Inflammatory macrophage treated with lipopolysaccharide for 1 hour (primary cell): Measurements from ENCODE around the gene EBI3.
"Not testable (repeated sequence)": the region's sequence is repeated elsewhere in the genome, so short reads cannot be mapped to it uniquely, and the experiment has no call there.

Experiments used
- DNase-seq, 2 donors: peaks; one replicate each; pipeline ENCODE4 v3.0.0-alpha.2; 2020 to 2022

EBI3 gene

DNA sequence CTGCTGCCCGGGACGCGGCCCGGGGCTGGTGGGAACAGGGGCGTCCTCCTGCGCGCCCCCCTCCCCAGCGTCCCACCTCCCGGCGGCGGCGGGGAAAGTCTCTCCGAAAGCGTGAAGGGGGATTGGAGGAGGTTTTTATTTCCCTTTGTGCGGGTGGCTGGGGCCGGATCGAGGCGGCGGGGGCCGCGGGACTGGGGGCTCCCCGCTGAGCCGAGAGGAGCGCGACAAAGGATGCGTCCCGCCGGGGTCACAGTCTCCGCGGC, 49.9 kb downstream of the EBI3 start:
- DNase-seq, result no peak

DNA sequence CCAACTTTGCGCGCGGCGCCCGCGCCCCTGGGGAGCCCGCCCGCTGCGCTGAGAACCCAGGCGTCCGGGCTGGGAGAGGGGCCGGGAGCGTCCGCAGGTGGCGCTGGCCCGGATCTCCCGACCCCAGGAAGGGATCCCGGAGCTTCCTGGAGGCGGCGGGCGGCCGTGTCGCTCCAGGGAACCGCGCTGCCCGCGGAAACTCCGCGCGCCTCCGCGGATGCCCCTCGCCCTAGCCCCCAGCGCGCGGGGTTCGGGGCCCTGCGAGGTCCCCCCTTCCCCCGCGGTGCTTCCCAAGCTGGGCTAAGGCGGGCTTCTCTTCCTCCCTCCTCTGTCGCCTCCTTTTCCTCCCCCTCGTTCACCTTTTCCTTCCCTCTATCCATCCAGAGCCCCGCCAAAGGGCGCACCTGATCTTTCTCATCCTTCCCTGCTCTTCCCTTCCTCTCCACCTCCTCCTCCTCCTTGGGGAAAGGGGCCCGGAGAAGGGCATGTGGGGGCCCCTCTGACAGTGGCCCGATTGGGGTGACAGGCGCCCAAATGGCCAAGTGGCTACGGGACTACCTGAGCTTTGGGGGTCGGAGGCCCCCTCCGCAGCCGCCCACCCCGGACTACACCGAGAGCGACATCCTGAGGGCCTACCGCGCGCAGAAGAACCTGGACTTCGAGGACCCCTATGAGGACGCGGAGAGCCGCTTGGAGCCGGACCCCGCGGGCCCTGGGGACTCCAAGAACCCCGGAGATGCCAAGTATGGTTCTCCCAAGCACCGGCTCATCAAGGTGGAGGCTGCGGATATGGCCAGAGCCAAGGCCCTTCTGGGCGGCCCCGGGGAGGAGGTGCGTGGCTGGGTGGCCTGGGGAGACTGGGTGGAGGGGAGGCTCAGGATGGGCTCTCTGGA, 50.5 kb downstream of the EBI3 start:
- no peak for DNase-seq

DNA sequence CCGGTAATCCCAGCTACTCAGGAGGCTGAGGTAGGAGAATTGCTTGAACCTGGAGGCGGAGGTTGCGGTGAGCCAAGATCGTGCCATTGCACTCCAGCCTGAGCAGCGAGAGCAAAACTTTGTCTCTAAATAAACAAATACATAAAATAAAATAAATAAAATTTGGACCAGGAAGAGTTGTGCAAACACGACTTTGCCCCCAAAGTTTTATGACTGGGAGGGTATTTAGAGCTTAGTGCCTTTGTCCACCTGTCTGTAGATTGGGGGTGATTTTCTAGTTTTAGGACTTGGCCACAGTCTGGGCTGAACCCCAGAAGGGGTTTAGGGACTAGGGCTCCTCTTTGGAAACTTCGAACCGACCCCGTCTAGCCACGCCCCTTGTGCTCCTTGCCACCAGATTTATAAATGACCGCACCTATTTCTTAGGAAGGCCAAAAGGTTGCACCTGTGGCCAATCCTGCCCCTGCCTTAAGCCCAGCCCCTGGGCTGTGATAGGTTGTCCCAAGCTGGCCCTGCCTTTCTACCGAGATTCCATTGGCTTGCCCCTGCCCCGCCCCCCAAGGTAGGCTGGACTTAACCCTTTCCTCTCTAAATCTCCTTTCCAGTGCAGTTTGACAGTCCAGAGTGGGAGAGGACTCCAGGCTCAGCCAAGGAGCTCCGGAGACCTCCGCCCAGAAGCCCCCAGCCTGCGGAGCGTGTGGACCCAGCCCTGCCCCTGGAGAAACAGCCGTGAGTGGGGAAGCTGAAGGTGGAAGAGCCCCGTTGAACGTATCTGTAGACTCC, 55.0 kb downstream of the EBI3 start:
- no peak for DNase-seq

DNA sequence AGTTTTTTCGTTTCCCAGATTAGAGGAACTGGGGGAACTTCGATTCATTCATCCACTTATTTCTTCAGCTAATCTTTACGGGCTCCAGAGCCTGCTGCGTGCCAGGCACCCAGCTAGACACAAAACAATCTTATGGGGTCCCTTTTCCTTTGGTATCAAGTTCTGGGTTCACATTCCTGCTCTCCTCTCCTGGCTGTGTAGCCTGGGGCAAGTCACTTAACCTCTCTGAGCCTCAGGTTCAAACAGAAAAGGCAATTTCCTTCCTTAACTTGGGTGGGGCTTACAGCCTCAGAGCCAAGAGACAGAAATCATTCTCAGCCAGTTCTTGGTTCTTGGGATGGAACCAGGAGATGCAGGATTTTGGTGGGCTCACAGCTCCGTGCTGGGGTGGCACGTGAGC, 55.7 kb downstream of the EBI3 start:
- DNase-seq, result no peak

DNA sequence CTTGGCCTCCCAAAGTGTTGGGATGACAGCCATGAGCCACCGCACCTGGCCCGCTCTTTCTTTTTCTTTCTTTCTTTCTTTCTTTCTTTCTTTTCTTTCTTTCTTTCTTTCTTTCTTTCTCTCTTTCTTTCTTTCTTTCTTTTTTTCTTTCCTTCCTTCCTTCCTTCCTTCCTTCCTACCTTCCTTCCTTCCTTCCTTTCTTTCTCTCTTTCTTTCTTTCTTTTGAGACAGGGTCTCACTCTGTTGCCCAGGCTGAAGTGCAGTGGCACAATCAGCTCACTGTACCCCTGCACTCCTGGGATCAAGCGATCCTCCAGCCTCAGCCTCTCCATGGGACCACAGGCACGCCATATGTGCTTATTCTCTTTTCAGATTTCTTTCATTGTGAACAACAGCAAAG, 56.8 kb downstream of the EBI3 start:
- not testable (repeated sequence) for DNase-seq
